IMR-90 (cell line): ENCODE data around the gene FAM76B. TPM values are rescaled to one million over a fixed set of nuclear protein-coding genes. Genes with fewer than 3 reads are reported as not detected.

ENCODE experiments used
- ATAC-seq: fragments of 200-7000 bp; cut with Tn5 transposase; 2 replicates; pipeline ENCODE4 v1.9.1; 2020; ENCODE audit warnings: low read depth, mild to moderate bottlenecking, moderate library complexity
- BruUV-seq: library from RNA; stranded (reverse); fragments of 400-500 nt; replicated peaks from 2 replicates; lab custom pipeline; 2021; lab: Mats Ljungman, UMichigan
- CTCF ChIA-PET: fragments of 300-600 bp; formaldehyde crosslinking; extraction: SDS; loops from one replicate; lab custom pipeline; 2021; ENCODE audit warnings: antibody characterized with exemption; lab: Yijun Ruan, JAX
- POLR2A ChIA-PET: fragments of 300-600 bp; sonication (Branson Sonifier 250); formaldehyde crosslinking; loops from one replicate; lab custom pipeline; 2022; ENCODE audit warnings: antibody characterized with exemption; ENCODE audit not compliant: unreplicated experiment; lab: Charles Lee
- DNase-seq: peaks from one replicate; pipeline ENCODE4 v3.0.0; 2013
- H2AFZ ChIP-seq: replicated peaks from 2 replicates; pipeline ENCODE3; 2013; ENCODE audit warnings: low read length, mild to moderate bottlenecking; ENCODE audit not compliant: poor library complexity
- H2AK5ac ChIP-seq: 2 replicates; pipeline ENCODE4 v1.6.1; 2013; ENCODE audit warnings: low read depth, low read length, inconsistent platforms
- H2AK9ac ChIP-seq: replicated peaks from 2 replicates; pipeline ENCODE3; 2013; ENCODE audit warnings: mild to moderate bottlenecking, low read depth, low read length, moderate library complexity; ENCODE audit not compliant: poor library complexity
- H2BK120ac ChIP-seq: 2 replicates; pipeline ENCODE4 v1.6.1; 2013; ENCODE audit warnings: low read depth, low read length, inconsistent platforms
- H2BK15ac ChIP-seq: 3 replicates; pipeline ENCODE4 v1.6.1; 2013; ENCODE audit warnings: low read depth, low read length, inconsistent platforms
- H2BK20ac ChIP-seq: 2 replicates; pipeline ENCODE4 v1.6.1; 2013; ENCODE audit warnings: low read depth, mild to moderate bottlenecking, inconsistent platforms, low read length, moderate library complexity
- H2BK5ac ChIP-seq: 2 replicates; pipeline ENCODE4 v1.6.1; 2013; ENCODE audit warnings: mild to moderate bottlenecking, low read depth, low read length, inconsistent platforms; ENCODE audit not compliant: poor library complexity, severe bottlenecking
- H3K14ac ChIP-seq: replicated peaks from 2 replicates; pipeline ENCODE4 v1.6.1; 2013; ENCODE audit warnings: low read depth, low read length, inconsistent platforms
- H3K18ac ChIP-seq: 2 replicates; pipeline ENCODE4 v1.6.1; 2013; ENCODE audit warnings: low read depth, low read length, control low read depth
- H3K23ac ChIP-seq: 2 replicates; pipeline ENCODE4 v1.6.1; 2013; ENCODE audit warnings: low read depth, low read length, inconsistent platforms
- H3K27ac ChIP-seq: 2 replicates; pipeline ENCODE4 v1.5.1; 2013; ENCODE audit warnings: mild to moderate bottlenecking, control low read depth, low read length; ENCODE audit not compliant: insufficient read depth
- H3K27me3 ChIP-seq: 2 replicates; pipeline ENCODE4 v1.6.1; 2013; ENCODE audit warnings: low read length; ENCODE audit not compliant: control insufficient read depth, insufficient read depth
- H3K36me3 ChIP-seq: 2 replicates; pipeline ENCODE4 v1.6.1; 2013; ENCODE audit warnings: low read length, mixed read lengths; ENCODE audit not compliant: control insufficient read depth, insufficient read depth
- H3K4ac ChIP-seq: 2 replicates; pipeline ENCODE4 v1.6.1; 2013; ENCODE audit warnings: low read depth, low read length, inconsistent platforms
- H3K4me1 ChIP-seq: 2 replicates; pipeline ENCODE4 v1.6.1; 2013; ENCODE audit warnings: low read length, mixed read lengths; ENCODE audit not compliant: control insufficient read depth, insufficient read depth
- H3K4me2 ChIP-seq: 2 replicates; pipeline ENCODE4 v1.6.1; 2013; ENCODE audit warnings: low read depth, mild to moderate bottlenecking, control low read depth, low read length, moderate library complexity
- H3K4me3 ChIP-seq: 2 replicates; pipeline ENCODE4 v1.5.1; 2013; ENCODE audit warnings: low read depth, mild to moderate bottlenecking, control low read depth, low read length, moderate library complexity; ENCODE audit not compliant: insufficient read depth
- H3K56ac ChIP-seq: 2 replicates; pipeline ENCODE4 v1.6.1; 2013; ENCODE audit warnings: low read length, inconsistent platforms; ENCODE audit not compliant: insufficient read depth; ENCODE audit errors: extremely low read depth
- H3K79me1 ChIP-seq, 2 experiments: 2 replicates each; pipeline ENCODE4 v1.6.1; 2013; ENCODE audit warnings: low read length in 2 of 2, inconsistent platforms in 1 of 2, low read depth in 1 of 2
- H3K9ac ChIP-seq: 2 replicates; pipeline ENCODE4 v1.6.1; 2013; ENCODE audit warnings: low read depth, low read length, control low read depth
- H3K9me1 ChIP-seq: 2 replicates; pipeline ENCODE4 v1.6.1; 2013; ENCODE audit warnings: low read length, inconsistent platforms; ENCODE audit not compliant: insufficient read depth
- H3K9me3 ChIP-seq: 2 replicates; pipeline ENCODE4 v1.6.1; 2013; ENCODE audit warnings: low read length; ENCODE audit not compliant: control insufficient read depth, insufficient read depth
- H4K20me1 ChIP-seq: 2 replicates; pipeline ENCODE4 v1.6.1; 2013; ENCODE audit warnings: low read length, inconsistent platforms; ENCODE audit not compliant: insufficient read depth
- H4K5ac ChIP-seq: 2 replicates; pipeline ENCODE4 v1.6.1; 2013; ENCODE audit warnings: mild to moderate bottlenecking, low read depth, low read length, control low read depth
- H4K8ac ChIP-seq, 2 experiments: 2 replicates each; pipeline ENCODE4 v1.6.1; 2013; ENCODE audit warnings: low read depth in 2 of 2, low read length in 2 of 2, control low read depth in 1 of 2, inconsistent platforms in 1 of 2
- H4K91ac ChIP-seq: 2 replicates; pipeline ENCODE4 v1.6.1; 2013; ENCODE audit warnings: low read depth, low read length, inconsistent platforms; ENCODE audit not compliant: insufficient read depth
- CEBPB ChIP-seq: IDR thresholded peaks from 2 replicates; pipeline ENCODE4 v1.6.1; 2012; ENCODE audit warnings: low read depth, low read length, improper control_type of control experiment
- CHD1 ChIP-seq: IDR thresholded peaks from 2 replicates; pipeline ENCODE4 v1.6.1; 2012; ENCODE audit warnings: low read depth, low read length, improper control_type of control experiment
- FOS ChIP-seq: fragments of 150-350 bp; IDR thresholded peaks from 2 replicates; pipeline ENCODE4 v1.6.1; 2016; ENCODE audit warnings: low read depth, low read length
- MAZ ChIP-seq: IDR thresholded peaks from 2 replicates; pipeline ENCODE4 v1.6.1; 2012; ENCODE audit warnings: low read depth, mild to moderate bottlenecking, low read length, improper control_type of control experiment, moderate library complexity, borderline replicate concordance
- MXI1 ChIP-seq: IDR thresholded peaks from 2 replicates; pipeline ENCODE4 v1.6.1; 2012; ENCODE audit warnings: low read depth, mild to moderate bottlenecking, low read length, moderate library complexity, borderline replicate concordance
- NFE2L2 ChIP-seq: fragments of 150-350 bp; IDR thresholded peaks from 2 replicates; pipeline ENCODE4 v1.6.1; 2016; ENCODE audit warnings: low read depth, mild to moderate bottlenecking, low read length
- POLR2A ChIP-seq: IDR thresholded peaks from 2 replicates; pipeline ENCODE4 v1.6.1; 2012; ENCODE audit warnings: mild to moderate bottlenecking, low read depth, low read length
- RCOR1 ChIP-seq: IDR thresholded peaks from 2 replicates; pipeline ENCODE4 v1.6.1; 2012; ENCODE audit warnings: mild to moderate bottlenecking, low read length, improper control_type of control experiment; ENCODE audit not compliant: insufficient replicate concordance
- RFX5 ChIP-seq: IDR thresholded peaks from 2 replicates; pipeline ENCODE4 v1.8.0; 2012; ENCODE audit warnings: low read depth, mild to moderate bottlenecking, low read length, moderate library complexity
- USF2 ChIP-seq: fragments of 150-350 bp; IDR thresholded peaks from 2 replicates; pipeline ENCODE4 v1.6.1; 2017; ENCODE audit warnings: mild to moderate bottlenecking, antibody characterized with exemption, low read length, low read depth
- WGBS, 2 experiments: methylation state at CpG; one replicate each; pipeline versions ENCODE4 v1.1.5 to v1.1.7; 2013; ENCODE audit warnings: missing lambda C conversion rate in 2 of 2; ENCODE audit not compliant: insufficient read length in 1 of 2; ENCODE audit errors: extremely low coverage in 2 of 2; 5-methylcytosine and 5-hydroxymethylcytosine counted together
- dilution Hi-C: fragments of 300-500 bp; cut with HindIII; formaldehyde crosslinking; loops from one replicate; pipeline ENCODE4 v1.14.3; 2018; ENCODE audit warnings: low sequenced_read_pairs; ENCODE audit not compliant: unreplicated experiment
- in situ Hi-C: fragments of 300-500 bp; cut with MboI; formaldehyde crosslinking; loops from 3 replicates; pipeline ENCODE4 v1.14.3; 2019; ENCODE audit warnings: low sequenced_read_pairs, inconsistent platforms, mixed read lengths
- intact Hi-C: fragments of 100-400 bp; cut with micrococcal nuclease; formaldehyde crosslinking; loops from 2 replicates; pipeline ENCODE4 v1.10.0; 2022
- polyA plus RNA-seq, 3 experiments: library from polyadenylated mRNA; depleted of rRNA; stranded (reverse); fragments of >200 nt; gene quantifications; 2 replicates each; pipeline ENCODE4 v1.2.3, GENCODE V29; 2012; ENCODE audit warnings: low replicate concordance in 1 of 3
- total RNA-seq: library from RNA; depleted of rRNA; stranded (reverse); fragments of >200 nt; gene quantifications from 2 replicates; pipeline ENCODE4 v1.2.3, GENCODE V29; 2012
- TF ChIP-seq, protein P1 (sequence below): fragments of 150-350 bp; IDR thresholded peaks from 2 replicates; pipeline ENCODE4 v1.6.1; 2016; ENCODE audit warnings: low read depth, mild to moderate bottlenecking, low read length, moderate library complexity, borderline replicate concordance

The FAM76B gene
- total and polyA plus RNA-seq, 2 of the 4 experiments (the other 2 are of a cell fraction) = 12.7 to 14.3 TPM

- DNase-seq (no peak), ATAC-seq (no peak)
- no peak overlapping the region for H3K56ac ChIP-seq
- H3K18ac ChIP-seq = no peak overlapping the region
- in situ Hi-C loops (no loop called here), intact Hi-C loops (no loop called here), dilution Hi-C loops (no loop called here)
- H2BK5ac ChIP-seq = no peak overlapping the region
- H2AFZ ChIP-seq = no peak overlapping the region
- POLR2A ChIA-PET = no interaction called here
- no peak overlapping the region for H3K9ac ChIP-seq
- no peaks in the 10 kb centered on the region for H3K9me3 ChIP-seq
- no peak overlapping the region for H2AK5ac ChIP-seq
- no peak overlapping the region for H3K27ac ChIP-seq
- H2BK120ac ChIP-seq = no peak overlapping the region
- H4K20me1 ChIP-seq = no peaks in the 10 kb centered on the region
- H3K4me3 ChIP-seq = no peak overlapping the region
- no peak overlapping the region for H4K5ac ChIP-seq
- CTCF ChIA-PET = interaction anchor here (0.9 kb wide), 1 partner anchor 20 kb away, joined by 3 read pairs; no protein-coding TSS in a partner anchor
- no peak overlapping the region for H3K4ac ChIP-seq
- no peaks in the 10 kb centered on the region for H3K79me1 ChIP-seq
- no peak overlapping the region for H3K4me2 ChIP-seq
- H3K4me1 ChIP-seq = no peaks in the 10 kb centered on the region
- H3K27me3 ChIP-seq = peaks cover 10% of the 10 kb centered on the region
- TF ChIP-seq POLR2A = no peak
- no peak for TF ChIP-seq RCOR1
- TF ChIP-seq RFX5 = no peak
- no peak for TF ChIP-seq USF2
- TF ChIP-seq CHD1 = no peak
- no peak for TF ChIP-seq FOS
- TF ChIP-seq CEBPB = no peak
- no peak for TF ChIP-seq MAZ
- TF ChIP-seq MXI1 = no peak
- TF ChIP-seq, protein P1, sequence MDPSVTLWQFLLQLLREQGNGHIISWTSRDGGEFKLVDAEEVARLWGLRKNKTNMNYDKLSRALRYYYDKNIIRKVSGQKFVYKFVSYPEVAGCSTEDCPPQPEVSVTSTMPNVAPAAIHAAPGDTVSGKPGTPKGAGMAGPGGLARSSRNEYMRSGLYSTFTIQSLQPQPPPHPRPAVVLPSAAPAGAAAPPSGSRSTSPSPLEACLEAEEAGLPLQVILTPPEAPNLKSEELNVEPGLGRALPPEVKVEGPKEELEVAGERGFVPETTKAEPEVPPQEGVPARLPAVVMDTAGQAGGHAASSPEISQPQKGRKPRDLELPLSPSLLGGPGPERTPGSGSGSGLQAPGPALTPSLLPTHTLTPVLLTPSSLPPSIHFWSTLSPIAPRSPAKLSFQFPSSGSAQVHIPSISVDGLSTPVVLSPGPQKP = no peak
- TF ChIP-seq NFE2L2 = no peak
- WGBS, 2 experiments = no CpG with 5 or more reads among the region's 1 CpG
- H2BK20ac ChIP-seq = no peak overlapping the region
- no peak overlapping the region for H3K23ac ChIP-seq
- BruUV-seq = no TSS peak
- no peak overlapping the region for H2AK9ac ChIP-seq
- no peak overlapping the region for H3K14ac ChIP-seq
- no peak overlapping the region for H4K8ac ChIP-seq
- no peaks in the 10 kb centered on the region for H3K36me3 ChIP-seq
- H4K91ac ChIP-seq = no peak overlapping the region
- H3K9me1 ChIP-seq = no peaks in the 10 kb centered on the region
- no peak overlapping the region for H2BK15ac ChIP-seq
Measured at GRCh38 chr11:95725196-95725595, 64.4 kb downstream of the FAM76B start.
